ENCODE measurements around the gene OSBPL6.
A peak's percentile ranks its signal among the peaks of the same experiment; 100 is the strongest.

The OSBPL6 gene

DNA sequence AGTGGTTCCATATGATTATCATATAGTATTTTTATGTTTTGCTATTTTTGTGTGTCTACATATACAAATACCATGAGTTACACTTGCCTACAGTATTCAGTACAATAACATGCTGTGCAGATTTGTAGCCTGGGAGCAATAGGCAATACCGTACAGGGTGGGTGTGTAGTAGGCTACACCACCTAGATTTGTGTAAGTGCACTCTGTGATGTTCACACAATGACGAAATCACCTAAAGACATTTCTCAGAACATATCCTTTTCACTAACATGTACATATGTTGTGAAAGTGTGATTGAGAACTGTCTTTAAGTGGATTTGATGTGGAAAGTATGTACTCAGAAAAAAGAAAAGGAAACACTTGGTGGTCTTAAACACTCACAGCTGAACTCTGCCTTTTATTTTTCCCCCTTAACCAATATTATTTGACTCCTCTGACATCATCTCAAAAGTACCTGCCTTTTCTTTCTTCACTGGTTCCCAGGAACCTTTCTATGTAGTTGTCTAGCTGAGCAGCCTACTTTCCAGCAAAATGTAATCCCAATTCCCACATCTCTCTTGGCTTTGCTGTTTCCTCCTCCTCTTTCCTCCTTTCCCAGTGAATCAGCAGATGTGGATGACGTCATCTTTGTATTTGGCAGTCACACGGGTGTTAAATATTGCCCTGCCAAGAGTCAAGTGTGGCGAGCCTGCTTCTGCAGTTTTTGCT lies 47.7 kb downstream of the OSBPL6 start:
- DNase-seq = no peak

DNA sequence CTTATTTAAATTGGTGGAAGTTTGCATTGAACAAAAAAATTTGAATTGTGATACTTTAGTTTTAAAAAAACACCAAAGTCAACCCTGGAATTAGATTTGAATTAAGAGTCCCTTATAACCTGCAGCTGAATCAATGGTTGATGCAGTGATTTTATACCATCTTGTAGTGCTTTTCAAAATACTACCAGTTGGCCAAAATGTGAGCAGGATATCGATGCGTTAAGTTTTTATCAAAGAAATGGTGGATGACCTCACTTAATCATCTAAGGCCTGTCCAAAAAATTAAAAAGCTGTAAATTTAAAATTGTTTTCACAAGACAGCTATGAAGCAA lies 48.2 kb downstream of the OSBPL6 start:
- DNase-seq = no peak

DNA sequence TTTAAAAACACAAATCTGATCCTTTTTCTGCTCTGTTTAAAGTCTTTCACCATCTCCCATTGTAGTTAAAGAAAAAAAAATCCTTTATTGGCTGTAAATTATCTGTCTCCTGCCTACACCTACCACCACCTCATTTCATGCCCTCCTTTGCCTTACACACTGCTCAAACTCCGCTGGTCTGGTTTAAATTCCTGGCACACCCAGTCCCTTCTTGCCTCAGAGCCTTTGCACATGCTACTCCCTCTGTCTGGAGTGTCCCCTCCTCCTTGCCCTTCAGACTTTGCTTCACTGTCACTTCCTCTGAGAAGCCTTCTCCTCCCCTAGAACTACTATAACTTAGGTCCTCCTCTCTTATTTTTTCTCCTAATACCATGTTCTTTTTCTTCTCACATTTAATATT lies 49.6 kb downstream of the OSBPL6 start:
- DNase-seq = no peak

DNA sequence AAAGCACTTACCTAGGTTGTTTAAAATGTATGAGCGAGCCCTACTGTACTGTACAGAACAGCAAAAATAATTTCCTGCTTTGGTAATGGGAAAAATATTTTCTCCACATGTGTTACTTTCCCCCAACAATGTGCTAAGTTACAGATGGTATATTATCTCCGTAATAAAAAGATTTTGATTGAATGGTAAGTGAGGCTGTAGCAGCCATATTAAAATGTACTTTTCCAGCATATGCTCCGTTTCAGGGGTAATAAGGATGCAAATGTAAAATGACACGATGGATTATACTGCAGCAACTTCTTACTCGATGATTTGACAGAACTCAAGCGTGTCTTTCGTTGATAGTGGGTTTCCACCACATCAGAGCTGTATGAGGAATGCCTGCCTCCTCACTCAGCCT lies 50.5 kb downstream of the OSBPL6 start:
- no peak for DNase-seq

DNA sequence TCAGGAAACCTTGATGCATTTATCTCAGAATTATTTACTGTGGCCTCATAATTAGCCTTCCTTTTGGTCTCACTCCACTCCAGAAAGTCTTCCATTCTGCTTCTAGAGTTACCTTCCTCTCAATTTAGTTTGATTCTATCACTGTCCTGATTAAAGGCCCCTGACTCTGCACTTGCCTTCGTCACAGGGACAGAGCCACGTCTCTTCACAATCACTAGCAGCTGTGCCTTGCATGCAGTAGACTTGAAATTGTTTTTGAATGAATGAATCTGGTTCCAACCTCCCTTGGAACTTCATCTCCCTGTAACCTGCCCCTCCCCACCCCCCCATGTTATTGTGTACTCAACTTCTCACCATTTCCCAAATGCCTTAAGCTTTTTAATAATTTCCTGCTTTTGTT lies 52.4 kb downstream of the OSBPL6 start:
- DNase-seq = no peak

DNA sequence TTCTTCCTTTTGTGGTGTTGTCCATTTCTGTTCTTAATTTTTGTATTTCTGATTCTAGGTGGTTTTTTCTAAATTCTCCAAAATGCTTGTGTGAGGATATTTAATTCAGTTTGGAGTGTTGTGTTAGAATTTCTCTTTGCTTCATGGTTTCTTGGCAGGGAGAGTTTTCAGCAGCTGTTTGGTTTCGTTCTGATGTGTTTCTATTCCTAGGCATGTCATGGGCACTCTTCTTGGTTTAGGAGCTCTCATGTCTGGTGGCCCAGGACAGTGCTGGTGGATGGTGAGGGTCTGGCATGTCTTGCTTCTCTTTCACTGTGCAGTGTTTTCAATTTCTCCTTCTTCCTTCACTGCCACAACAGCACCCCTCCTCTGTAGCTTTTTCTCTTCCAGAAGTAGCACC lies 52.9 kb downstream of the OSBPL6 start:
- no peak for DNase-seq

DNA sequence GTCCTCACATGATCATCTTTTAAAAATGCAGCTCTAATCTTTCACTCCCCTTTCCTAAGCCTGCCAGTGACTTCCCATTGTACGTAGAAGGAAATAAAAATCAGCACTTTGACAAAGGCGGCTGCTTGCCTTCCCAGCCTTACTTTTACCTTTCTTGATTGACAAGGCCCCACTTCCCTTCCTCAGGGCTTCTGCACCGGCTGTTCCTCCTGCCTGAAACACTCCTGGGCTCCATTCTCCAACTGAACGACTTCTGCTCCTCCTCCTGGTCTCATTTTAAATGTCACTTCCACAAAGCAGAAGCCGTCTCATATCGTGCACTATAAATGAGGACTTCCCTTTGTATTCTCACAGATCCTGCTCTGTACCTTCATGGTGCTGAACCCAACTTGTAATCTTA lies 56.1 kb downstream of the OSBPL6 start:
- DNase-seq = no peak

DNA sequence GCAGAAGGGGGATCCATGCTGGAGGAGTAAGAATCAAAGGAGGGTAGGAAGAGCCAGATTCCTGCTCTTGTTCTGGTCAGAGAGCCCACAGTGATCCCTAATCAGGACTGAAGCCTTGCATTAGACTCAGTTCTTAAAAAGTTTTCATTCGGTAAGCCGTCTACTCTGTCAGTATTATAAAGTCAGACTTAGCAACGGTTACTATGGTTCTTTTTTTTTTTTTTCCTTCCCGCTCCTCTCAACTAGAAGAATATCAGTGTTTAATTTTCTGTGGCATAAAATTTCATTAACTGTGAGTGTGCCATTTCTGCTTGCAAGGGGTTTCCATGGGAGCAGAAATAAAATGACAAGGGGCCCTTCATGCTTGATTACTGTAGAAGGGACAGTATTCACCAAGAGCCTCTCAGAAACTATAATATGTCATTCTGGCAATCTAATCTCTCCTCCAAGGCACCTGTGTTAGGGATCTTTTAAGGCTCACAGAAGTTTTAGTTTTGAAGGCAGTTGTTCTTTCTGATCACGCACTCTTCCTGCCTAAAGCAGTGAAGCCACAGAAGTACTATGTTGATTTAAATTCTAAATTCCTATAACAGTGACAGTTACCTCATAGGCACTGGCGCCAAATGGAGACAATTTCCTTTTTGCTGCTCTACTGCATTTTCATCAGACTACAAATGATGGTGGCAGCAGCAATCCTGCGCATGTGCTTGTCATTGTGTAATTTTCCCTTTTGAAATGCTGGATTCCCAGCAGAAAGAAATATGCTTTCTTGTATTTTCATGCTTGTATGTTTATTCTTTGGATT lies 57.0 kb downstream of the OSBPL6 start:
- no peak for DNase-seq

DNA sequence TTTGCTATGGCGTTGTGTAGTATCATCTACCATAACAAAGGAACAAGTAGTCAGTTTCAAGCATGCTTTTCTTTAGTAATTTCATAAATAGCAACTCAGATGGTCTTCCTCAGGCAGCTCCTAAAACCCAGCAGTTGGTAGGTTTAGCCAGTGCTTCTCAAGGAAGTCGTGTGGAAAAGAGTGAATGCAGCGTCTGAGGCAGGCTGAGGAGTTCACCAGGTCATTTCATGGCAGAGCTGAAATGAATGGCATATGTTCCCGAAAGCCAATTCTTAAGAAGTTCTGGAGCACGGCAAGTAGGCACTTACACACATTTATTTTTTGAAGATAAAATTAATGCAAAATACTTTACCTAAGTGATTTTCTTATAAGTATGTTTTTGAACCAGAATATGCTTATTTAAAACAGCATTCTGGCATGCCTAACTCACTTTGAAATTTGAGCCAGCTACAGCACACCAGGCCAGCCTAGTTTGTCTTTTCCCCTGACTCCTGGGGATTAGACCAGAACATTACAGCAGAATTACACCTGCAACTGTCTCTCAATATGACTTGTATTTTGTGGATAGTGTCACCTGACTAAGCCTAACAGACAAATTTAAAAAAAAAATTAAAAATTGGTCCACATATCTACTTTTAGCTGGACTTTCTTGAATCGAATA lies 62.2 kb downstream of the OSBPL6 start:
- DNase-seq = no peak

DNA sequence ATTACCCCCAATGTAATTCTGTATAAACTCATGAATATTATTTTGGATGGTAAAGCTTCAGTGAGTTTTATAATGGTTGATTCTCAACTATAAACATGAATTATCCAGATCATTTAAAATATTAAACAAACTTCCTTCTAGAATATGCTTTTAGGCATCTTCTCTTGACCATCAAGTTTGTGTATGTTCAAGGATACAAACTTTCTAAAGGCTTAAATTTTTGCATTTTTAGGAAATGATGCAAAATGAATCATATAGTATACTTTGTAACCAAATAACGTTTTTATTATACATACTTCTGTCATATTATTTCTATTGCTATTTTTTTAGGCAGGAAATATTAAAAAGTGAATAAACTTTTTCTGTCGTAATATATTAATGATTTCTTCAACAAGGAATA lies 62.8 kb downstream of the OSBPL6 start:
- DNase-seq = no peak

DNA sequence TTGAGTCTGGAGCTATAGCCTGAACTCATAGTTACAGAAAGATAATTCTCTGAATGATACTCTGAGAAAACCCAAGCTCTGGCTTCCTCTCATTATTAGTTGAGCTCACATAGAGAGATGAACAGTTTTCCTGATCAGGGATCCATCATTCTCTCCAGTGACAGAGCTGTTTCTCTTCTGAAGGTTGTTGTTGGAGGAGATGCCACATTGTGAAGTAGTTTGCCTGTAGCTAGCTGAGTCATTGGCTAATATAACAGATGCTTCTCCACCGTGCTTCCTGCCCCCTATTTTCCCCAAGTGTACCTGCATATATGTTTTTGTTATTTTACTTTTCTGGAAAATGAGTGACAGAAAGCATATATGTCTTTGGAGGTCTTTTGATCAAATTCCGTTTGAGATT lies 64.6 kb downstream of the OSBPL6 start:
- DNase-seq = no peak

DNA sequence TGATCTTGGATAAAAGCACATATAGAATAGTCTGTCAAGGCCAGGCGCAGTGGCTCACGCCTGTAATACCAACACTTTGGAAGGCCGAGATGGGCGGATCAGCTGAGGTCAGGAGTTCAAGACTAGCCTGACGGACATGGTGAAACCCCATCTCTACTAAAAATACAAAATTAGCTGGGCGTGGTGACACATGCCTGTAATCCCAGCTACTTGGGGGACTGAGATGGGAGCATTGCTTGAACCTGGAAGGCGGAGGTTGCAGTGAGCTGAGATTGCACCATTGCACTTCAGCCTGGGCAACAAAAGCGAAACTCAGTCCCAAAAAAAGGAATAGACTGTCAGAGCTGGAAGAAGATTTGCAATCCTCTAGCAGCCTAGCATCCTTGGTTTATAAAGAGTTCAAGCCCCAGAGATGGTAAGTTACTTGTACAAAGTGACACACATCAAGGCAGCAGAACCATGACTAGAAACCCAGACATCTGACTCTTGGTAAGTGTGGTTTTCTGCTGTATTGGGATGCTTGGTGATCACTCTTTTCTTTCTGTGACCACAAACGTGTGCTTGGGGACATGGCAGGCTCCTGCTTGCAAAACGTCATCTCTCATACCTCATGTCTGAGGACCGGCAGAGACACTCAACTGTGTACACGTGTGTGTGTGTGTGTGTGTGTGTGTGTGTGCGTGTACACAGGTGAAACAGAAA lies 69.0 kb downstream of the OSBPL6 start:
- DNase-seq = peak in 1 of 5 experiments; percentile 58

DNA sequence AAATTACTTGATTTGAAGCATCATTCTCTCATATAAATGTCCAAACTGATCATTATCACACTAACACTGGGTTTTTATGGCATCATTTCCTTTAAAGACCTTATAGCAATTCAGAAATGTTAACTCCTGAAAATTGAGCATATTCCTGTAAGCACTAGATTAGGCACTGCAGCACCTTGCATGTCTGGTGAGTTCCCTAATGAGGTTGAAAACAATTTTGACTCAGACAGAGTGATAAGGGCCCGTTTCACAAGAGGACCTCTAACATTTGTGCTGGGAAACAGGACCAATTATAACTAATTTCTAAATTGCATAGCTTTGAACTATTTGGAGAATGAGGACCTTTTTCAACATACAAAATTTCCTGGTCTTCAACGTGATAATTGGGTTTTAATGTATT lies 69.9 kb downstream of the OSBPL6 start:
- DNase-seq = no peak

DNA sequence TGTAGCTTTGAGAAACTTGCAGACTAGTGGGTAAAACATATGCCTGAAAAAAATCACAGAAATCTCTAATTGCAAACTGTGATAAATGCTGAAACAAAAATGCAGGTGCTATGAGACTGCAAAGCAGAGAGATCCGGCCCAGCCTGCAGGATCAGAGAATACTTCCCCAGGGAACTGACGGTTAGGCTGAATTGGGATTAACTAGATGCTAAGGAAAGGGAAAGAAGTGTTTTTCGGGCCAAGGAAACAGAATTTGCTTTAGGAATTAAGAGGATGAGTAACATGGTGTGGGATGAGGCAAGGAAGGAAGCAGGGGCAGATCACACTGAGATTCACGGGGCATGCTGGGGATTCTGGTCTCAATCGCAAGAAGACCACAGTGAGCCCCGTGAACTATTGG lies 71.5 kb downstream of the OSBPL6 start:
- no peak for DNase-seq

DNA sequence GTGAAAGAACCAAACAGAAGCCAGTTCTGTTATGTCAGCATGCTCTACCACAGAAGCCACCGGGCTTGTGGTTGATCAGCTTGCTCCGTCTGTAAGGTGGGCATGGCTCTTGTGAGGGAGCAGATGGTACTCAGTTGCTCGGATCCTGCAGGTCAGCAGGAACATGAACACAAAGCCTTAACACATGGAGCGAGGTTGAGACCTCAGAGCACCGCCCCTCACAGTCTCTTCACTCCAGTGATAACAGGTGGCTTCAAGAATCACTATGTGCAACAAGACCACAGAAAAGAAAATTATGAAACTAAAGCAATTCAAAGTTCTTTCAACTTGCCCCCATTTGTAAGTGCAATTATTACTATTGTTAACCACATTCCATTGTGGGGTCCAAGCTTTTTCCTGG lies 72.1 kb downstream of the OSBPL6 start:
- DNase-seq = no peak

DNA sequence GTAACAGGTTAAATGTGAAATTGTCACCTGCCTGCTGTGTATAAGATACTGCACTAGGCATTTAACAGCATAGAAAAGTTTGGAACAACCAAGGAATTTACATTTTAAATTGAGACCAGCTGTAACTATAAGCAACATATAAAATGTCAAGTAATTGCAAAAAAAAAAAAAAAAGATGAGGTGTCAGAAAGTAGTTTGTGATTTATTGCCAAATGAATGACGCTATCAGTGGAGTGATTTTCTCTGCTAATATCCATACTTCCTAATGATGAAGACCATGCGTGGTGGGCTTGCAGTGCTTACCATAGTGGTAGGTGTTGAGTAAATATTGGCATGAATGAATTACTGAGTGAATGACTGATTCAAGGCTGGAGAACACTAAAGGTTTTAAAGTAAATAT lies 73.3 kb downstream of the OSBPL6 start:
- DNase-seq = no peak

DNA sequence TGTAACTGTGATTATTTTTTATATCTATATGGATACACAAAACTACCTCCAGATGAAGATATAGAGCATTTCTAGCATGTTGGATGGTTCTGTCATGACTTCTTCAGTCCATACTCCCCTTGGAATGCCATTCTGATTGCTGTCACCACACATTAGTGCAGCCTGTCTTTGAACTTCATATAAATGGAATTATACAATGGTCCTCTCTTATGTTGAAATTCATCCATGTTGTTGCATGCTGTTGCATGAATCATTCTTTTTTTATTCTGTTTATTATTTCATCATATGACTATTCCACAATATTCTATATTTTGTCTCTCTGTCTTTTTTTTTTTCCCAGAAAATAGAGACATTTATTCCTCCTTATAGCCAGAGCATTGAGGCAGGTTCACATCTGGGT lies 74.1 kb downstream of the OSBPL6 start:
- no peak for DNase-seq

DNA sequence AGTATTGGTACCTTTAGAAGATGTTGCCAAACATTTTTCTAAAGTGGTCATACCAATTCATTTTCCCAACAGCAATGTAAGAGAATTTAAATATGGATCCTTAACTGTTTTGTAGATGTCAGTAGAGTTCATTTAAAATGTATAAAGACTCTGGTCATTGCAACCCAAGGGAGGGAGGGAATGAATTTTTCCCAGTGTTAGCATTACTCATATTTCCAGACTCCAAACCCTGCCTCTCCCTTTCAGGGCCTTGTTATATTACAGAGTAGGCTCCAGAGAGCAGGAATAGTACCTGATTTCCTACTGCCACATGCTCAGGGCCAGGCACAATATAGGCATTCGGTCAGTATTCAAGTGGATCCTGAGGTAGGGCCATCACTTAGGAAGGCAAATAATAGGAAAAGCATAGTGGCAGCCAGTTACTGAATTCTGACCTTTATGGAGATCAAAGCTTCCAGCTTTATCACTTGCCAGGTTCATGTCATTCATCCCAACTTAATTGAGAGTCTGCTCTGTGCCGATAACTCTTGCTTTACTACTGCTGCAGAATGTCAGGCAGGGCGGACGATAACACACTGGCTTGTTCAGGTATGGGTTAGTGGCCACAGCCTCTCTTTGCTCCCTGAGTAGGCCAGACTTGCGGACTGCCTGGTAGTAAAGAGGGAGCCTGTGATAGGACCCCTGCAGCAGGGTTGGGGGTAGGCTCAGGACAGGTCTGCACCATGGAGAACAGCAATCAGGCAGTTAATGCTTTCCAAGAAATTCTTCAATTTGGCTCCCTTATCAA lies 75.3 kb downstream of the OSBPL6 start:
- DNase-seq = no peak

DNA sequence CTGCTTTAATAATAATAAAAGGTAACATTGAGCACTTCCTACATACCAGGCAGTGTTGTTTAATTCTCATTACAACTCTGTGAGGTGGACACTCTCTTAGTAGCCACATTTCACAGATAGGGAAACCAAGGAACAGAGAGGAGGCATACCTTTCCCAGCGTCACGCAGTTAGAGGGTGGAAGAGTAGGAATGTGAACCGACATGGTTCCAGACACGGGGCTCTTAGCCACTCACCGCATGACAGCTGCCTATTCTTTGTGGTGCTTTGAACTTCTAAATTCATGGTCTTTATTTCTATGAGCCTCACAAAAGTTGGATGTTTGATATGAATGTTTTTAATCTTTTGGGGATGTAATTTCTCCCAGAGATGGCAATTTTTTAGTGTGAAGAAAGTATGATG lies 76.0 kb downstream of the OSBPL6 start:
- no peak for DNase-seq

DNA sequence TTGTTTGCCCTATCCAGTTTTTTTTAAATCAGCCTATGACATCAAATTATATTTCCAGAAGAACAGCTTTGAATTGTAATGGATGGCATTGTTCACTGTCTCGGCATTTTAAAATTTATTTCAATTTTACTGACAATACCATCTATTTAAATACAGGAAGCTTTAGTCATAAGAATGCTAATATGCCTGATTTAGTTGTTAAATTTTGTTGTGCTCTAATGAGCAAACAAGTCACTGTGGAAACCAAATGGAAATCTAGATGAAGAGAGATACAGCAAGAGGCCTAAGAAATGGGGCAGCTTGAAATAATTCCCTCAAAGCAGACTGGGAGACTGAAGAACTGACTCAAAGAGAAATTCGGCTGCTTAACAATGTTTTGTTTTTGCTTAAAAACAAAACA lies 76.8 kb downstream of the OSBPL6 start:
- DNase-seq = no peak

DNA sequence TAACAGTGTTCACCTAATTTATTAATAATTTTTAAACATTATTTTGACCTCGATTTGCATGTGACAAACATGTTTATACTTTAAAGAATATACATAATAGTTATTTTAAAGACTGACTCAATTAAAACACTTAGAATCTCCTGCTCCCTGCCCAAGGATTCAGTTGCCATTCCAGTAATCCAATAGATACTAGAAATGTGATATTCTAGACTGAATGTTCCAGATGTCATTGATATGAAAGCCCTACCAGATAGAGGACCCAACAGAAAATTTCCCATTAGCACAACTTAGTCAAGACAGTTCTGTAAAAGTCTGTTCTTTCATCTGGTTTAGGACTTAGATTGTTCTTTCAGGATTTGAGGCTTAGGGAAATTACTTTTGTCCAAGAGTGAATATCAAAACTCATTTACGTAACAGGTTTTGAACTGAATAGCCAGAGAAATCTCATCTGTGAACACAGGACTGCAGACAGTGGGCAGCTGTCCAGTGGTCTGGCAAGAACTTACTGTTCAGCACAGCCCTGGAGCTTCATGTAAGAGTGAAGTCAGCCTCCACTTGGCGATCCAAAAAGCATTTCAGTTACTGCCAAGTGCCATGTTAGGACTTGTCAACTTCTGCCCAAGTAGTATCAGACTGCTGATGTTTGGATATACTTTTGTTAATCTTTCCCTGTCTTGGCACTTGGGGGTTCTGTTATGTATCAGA lies 77.5 kb downstream of the OSBPL6 start:
- DNase-seq = no peak

DNA sequence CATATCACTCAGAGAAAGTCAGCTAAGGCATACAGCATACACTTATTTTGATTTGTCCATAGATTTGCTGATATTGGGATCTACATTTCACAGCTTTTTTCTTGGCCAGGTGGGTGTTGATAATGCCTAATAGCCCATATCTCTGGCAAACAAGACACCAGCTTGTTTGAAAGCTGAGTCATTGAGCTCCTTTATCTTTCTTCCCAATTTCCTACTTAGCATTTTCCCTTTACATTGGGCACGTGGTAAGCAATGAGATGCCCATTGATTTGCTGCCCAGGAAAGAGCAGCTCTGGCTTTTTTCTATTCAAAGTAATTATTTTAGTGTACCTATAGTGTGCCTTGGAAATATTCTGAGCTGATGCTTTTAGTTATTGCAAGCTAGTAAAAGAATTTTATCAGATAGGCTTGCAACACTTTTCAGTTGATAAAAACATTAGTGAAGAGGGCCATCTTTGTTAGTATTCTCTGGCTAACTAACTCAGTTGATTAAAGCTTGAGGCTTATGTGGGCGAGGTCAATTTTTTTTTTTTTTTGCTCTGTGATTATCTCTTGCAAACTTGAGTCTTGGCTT lies 79.6 kb downstream of the OSBPL6 start:
- no peak for DNase-seq
